Suprapubic skin (tissue), 4 donors: ENCODE measurements around the gene TRIM13. TPM values are rescaled to one million over a fixed set of nuclear protein-coding genes. Genes with fewer than 3 reads are reported as not detected.

ENCODE experiments used
- DNase-seq, 2 donors: peaks; one replicate each; pipeline ENCODE4 v3.0.0-alpha.2; 2019; ENCODE audit warnings: low spot score in 2 of 2
- H3K27ac ChIP-seq: fragments of 200-600 bp; sonication (generic); one replicate; pipeline ENCODE4 v1.5.1; 2019
- H3K27me3 ChIP-seq: fragments of 200-600 bp; sonication (generic); one replicate; pipeline ENCODE4 v1.5.1; 2019
- H3K36me3 ChIP-seq: fragments of 200-600 bp; sonication (generic); one replicate; pipeline ENCODE4 v1.5.1; 2019
- H3K4me1 ChIP-seq: fragments of 200-600 bp; sonication (generic); one replicate; pipeline ENCODE4 v1.5.1; 2019
- H3K4me3 ChIP-seq: fragments of 200-600 bp; sonication (generic); one replicate; pipeline ENCODE4 v1.5.1; 2019; ENCODE audit warnings: mild to moderate bottlenecking
- H3K9me3 ChIP-seq: fragments of 200-600 bp; sonication (generic); one replicate; pipeline ENCODE4 v1.5.1; 2019
- CTCF ChIP-seq, 2 donors: fragments of 200-600 bp in 1 of 2; fragments of 450-650 bp in 1 of 2; sonication (generic) in 1 of 2; IDR thresholded peaks; one replicate each; pipeline ENCODE4 v1.5.1; 2016 to 2019; ENCODE audit warnings: antibody characterized with exemption in 2 of 2, mild to moderate bottlenecking in 1 of 2, moderate library complexity in 1 of 2
- EP300 ChIP-seq: sonication (generic); formaldehyde crosslinking; IDR thresholded peaks from one replicate; pipeline ENCODE4 v1.6.1; 2017; ENCODE audit warnings: antibody characterized with exemption
- POLR2A ChIP-seq, 2 donors: fragments of 450-650 bp; IDR thresholded peaks; one replicate each; pipeline ENCODE4 v1.6.1; 2017; ENCODE audit warnings: antibody characterized with exemption in 2 of 2, mild to moderate bottlenecking in 2 of 2, moderate library complexity in 2 of 2
- POLR2AphosphoS5 ChIP-seq, 3 donors: sonication (generic); formaldehyde crosslinking; IDR thresholded peaks; one replicate each; pipeline ENCODE4 v1.6.1; 2017; ENCODE audit warnings: antibody characterized with exemption in 3 of 3
- whole genome bisulfite sequencing: methylation state at CpG from one replicate; pipeline ENCODE4 v1.1.5; 2018; 5-methylcytosine and 5-hydroxymethylcytosine counted together
- total RNA-seq, 4 donors: library from RNA; depleted of rRNA; stranded (reverse); fragments of >200 nt; gene quantifications; one replicate each; pipeline ENCODE4 v1.1.0, GENCODE V29; 2016

The TRIM13 gene
- total RNA-seq, 4 donors from 2014 or later, result 18.1 to 30.9 (median 27.4) TPM

- Histone ChIP-seq H3K27me3 (no peaks in the 10 kb centered on the region), H3K27ac (no peak overlapping the region), H3K36me3 (no peaks in the 10 kb centered on the region), H3K9me3 (no peaks in the 10 kb centered on the region), H3K4me3 (no peak overlapping the region), H3K4me1 (peaks cover 12% of the 10 kb centered on the region)
- no peak for TF ChIP-seq CTCF (IDR thresholded peaks at IDR 0.05)
- TF ChIP-seq POLR2AphosphoS5 (IDR thresholded peaks at IDR 0.05), result no peak
- no peak for TF ChIP-seq POLR2A (IDR thresholded peaks at IDR 0.05)
- TF ChIP-seq EP300, result no peak
- no peak for DNase-seq
These were observed 3.7 kb upstream of the TRIM13 start for GRCh38 chr13:49993111-49993510.

- WGBS, result 82% methylated on average over 5 of the region's 5 CpGs
- Histone ChIP-seq H3K27ac (no peak overlapping the region), H3K36me3 (no peaks in the 10 kb centered on the region), H3K9me3 (no peaks in the 10 kb centered on the region), H3K4me3 (no peak overlapping the region), H3K27me3 (no peaks in the 10 kb centered on the region), H3K4me1 (peaks cover 18% of the 10 kb centered on the region)
- no peak for DNase-seq
- TF ChIP-seq POLR2AphosphoS5 (IDR thresholded peaks at IDR 0.05) (no peak), POLR2A (IDR thresholded peaks at IDR 0.05) (no peak), CTCF (IDR thresholded peaks at IDR 0.05) (no peak), EP300 (no peak)
These were observed 3.2 kb upstream of the TRIM13 start for GRCh38 chr13:49993666-49994065.

GRCh38 chr13:49995625-49996101, 1.2 kb upstream of the TRIM13 start:
- H3K4me3 ChIP-seq, result peak overlapping the region; percentile 70
- peaks cover 11% of the 10 kb centered on the region for H3K36me3 ChIP-seq
- 38% methylated on average over 14 of the region's 14 CpGs for WGBS
- DNase-seq, result no peak
- no peaks in the 10 kb centered on the region for H3K27me3 ChIP-seq
- H3K4me1 ChIP-seq, result peaks cover 38% of the 10 kb centered on the region
- no peaks in the 10 kb centered on the region for H3K9me3 ChIP-seq
- H3K27ac ChIP-seq, result peak overlapping the region; percentile 97
- TF ChIP-seq POLR2AphosphoS5 (IDR thresholded peaks at IDR 0.05) (no peak), EP300 (no peak), CTCF (IDR thresholded peaks at IDR 0.05) (no peak), POLR2A (IDR thresholded peaks at IDR 0.05) (no peak)

GRCh38 chr13:49996161-49996915, 504 bp upstream of the TRIM13 start:
- peaks cover 45% of the 10 kb centered on the region for H3K4me1 ChIP-seq
- H3K4me3 ChIP-seq, result peak overlapping the region; percentile 70
- TF ChIP-seq POLR2AphosphoS5 (IDR thresholded peaks at IDR 0.05), result peak in 2 of 3 donors; percentile 45 to 86
- peak; percentile 60 to 63 for TF ChIP-seq POLR2A (IDR thresholded peaks at IDR 0.05)
- TF ChIP-seq EP300, result no peak
- TF ChIP-seq CTCF (IDR thresholded peaks at IDR 0.05), result no peak
- DNase-seq, result peak; percentile 95
- H3K27ac ChIP-seq, result peak overlapping the region; percentile 97
- H3K36me3 ChIP-seq, result peaks cover 15% of the 10 kb centered on the region
- H3K27me3 ChIP-seq, result no peaks in the 10 kb centered on the region
- no peaks in the 10 kb centered on the region for H3K9me3 ChIP-seq
- 0% methylated on average over 41 of the region's 68 CpGs for WGBS

- peak overlapping the region; percentile 97 for H3K27ac ChIP-seq
- peak overlapping the region; percentile 70 for H3K4me3 ChIP-seq
- H3K27me3 ChIP-seq, result no peaks in the 10 kb centered on the region
- no peak for TF ChIP-seq CTCF (IDR thresholded peaks at IDR 0.05)
- no peak for TF ChIP-seq POLR2A (IDR thresholded peaks at IDR 0.05)
- no peak for TF ChIP-seq EP300
- no peak for TF ChIP-seq POLR2AphosphoS5 (IDR thresholded peaks at IDR 0.05)
- H3K36me3 ChIP-seq, result peaks cover 18% of the 10 kb centered on the region
- 8% methylated on average over 4 of the region's 4 CpGs for WGBS
- no peaks in the 10 kb centered on the region for H3K9me3 ChIP-seq
- no peak for DNase-seq
- peaks cover 60% of the 10 kb centered on the region for H3K4me1 ChIP-seq
These were observed 1.1 kb downstream of the TRIM13 start for GRCh38 chr13:49997955-49998354.
